GM18520 (cell line): ENCODE results near the gene TMEM225.
"Not testable (repeated sequence)": the region's sequence is repeated elsewhere in the genome, so short reads cannot be mapped to it uniquely, and the experiment has no call there.

Source experiments
- ATAC-seq: cut with Tn5 transposase; IDR thresholded peaks from one replicate; pipeline ENCODE4 v1.9.1; 2021; ENCODE audit not compliant: unreplicated experiment

The TMEM225 gene, protein sequence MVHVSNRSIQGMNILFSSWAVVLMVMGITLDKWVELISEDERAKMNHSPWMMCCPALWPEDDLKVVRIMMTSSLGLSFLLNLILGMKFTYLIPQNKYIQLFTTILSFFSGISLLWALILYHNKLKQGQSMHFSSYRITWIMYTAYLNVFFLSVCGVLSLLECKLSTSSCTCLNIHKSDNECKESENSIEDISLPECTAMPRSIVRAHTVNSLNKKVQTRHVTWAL

DNA sequence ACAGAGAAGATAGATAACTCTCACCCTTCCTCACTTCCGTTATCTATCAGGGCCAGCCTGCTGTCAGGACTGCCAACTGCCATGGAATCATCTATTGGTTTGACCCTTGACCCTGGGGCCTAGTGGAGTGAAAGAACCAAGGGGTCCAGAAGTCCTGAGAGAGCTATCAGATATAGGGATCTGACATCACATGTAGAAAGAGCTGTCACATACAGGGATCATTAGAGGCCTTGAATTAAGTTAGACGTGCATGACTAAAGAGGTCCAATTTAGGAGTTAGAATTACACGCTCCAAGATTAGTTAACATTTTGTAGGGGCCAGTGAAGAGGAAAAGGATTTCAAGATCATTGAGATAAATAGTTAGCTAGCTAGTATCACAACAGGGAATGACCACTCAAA is at the start of gene TMEM225:
Gene TMEM225, minus strand, starts transcription at position 101 of the 400 bp plus-strand sequence. CDS start 245 bp downstream, outside the sequence.
- no peak for ATAC-seq

DNA sequence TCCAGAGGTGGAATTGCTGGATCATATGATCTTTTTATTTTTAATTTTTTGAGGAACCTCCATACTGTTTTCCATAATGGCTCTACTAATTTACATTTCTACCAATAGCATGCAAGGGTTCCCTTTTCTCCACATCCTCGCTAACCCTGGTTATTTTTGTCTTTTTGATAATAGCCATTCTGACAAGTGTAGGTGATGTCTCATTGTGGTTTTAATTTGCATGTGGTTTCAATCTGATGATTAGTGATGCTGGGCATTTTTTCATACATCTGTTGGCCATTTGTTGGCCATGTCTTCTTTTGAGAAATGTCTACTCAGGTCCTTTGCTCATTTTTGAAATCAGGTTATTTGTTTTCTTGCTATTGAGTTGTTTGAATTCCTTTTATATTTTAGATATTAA is 38.6 kb upstream of the TMEM225 start:
- ATAC-seq, result no peak

DNA sequence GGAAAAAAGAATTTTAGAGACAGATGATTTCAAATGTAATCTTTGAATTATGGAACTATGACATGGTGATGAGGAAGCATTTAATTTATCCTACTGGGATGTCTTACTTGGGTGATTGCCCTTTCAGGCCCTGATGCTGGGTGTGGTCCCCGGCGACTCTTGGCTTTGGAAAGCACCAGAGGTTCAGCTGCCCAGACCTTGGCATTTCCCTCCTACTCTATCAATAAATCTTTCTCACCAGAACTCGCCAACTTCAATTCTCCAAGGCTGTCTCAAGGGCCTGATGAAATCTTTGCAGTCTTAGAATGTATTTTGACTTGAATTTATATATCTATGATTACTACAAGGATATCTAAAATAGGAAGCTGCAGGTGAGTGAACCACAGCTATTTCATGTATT is 35.5 kb upstream of the TMEM225 start:
- ATAC-seq, result no peak

DNA sequence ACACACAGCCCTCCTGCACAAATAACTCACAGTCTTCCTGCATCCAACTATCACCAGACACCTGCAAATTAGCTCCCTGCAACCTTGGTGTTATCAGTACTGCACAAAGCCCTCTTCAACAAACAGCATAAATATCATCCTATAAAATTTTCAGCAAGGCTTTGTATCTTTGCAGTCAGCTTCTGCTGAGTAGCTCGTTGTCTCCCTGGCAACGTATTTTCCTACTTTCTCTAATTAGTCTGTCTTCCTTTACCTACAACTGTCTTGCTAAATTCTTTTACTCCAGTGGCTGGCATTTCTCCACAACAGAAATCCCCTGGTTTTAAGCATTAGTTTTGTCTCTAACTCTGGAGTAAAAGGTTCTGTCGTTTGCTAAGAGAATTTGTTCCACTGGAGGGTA is 20.4 kb upstream of the TMEM225 start:
- no peak for ATAC-seq

DNA sequence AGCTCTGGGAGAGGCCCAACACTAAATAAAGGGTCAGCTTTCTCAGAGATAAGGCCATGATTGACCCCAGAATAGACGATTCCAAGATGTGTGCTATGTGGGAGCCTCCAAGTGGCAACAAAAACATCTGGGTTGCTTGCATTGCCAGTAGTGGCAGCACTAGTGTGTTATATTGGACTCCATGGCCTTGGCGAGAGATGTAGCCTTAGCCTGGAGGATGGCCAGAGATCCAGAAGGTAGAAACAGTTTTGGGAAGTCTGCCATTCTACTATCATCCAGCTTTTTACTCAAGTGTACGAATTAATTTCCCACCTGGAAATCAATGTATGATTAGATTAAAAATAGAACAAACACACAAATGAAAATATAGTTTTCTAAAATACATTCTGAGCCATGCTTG is 19.5 kb upstream of the TMEM225 start:
- no peak for ATAC-seq

DNA sequence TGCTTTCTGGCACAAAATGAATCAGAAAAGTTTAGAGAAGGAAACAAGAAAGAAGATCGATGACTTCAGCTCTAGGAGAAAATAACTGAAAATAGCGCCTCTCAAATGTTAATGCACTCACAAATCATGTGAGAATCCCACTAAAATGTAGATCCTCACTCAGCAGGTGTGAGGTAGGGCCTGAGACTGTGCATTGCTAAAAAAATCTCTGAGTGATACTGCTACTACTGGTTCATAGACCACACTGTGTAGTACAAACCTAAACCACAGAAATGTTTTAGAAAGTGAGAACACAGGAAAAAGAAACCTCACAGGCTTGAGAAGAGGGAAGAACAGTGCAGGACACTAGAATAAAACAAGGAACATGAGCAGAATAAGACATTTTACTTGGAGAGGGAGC is 18.5 kb upstream of the TMEM225 start:
- no peak for ATAC-seq

DNA sequence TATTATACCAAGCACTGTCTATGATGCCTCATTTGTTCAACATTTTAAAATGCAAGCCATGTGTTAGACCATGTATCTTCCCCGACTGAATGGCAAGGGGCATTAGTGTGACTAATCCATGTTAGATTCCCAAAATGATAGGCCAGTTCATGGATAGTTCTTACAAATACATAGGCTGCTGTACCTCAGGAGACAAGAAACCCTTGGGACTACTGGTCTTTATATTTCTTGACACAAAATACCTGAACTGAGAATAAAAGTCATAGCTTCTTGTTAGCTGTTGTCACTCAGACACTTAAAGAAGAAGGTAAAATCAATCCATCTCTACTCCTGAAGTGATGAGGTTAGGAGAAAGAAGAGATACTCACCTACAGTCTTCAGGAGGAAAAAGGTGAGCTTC is 16.4 kb upstream of the TMEM225 start, which contains the start of gene OR8D4:
Gene OR8D4, plus strand, starts transcription at position 301 of the 400 bp plus-strand sequence. CDS start 4,265 bp downstream, outside the sequence.
- ATAC-seq, result no peak

DNA sequence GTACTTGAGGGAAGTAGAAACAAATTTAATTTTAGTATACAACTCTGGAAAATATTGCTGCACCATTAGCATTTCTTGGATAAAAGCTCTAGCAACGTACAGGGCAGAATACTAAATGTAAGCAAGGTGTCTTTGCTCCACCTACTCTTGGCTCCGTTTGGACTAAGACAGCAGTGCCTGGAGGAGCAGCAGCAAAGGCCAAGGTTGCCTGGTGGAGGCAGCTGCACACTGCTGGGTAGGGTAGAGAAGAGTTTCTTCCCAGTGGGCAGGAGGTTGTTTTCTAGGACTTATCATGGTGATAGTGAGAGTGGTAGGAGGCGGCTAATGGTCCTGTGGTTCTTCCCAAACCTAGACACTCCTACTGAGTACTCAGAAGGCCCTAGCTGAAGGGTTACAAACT is 14.3 kb upstream of the TMEM225 start:
- ATAC-seq, result no peak

DNA sequence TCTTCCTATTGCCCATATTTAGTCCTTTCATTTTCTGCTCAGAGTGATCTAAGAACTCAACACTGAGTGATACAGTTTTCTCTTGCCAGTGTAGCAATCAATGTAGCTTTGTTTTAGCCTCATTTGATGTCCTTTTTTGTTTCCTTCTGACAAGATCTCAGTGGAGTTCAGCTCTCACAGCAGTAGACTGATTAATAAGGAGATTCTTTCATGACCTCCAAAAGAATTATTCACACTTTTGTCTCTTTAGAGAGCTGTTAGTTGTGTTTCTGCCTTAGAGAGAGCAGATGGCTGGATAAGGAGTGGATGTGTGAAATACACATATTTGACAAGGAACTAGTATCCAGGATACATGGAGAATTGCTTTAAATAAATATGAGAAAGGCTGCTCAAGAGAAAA is 6.6 kb upstream of the TMEM225 start:
- no peak for ATAC-seq

DNA sequence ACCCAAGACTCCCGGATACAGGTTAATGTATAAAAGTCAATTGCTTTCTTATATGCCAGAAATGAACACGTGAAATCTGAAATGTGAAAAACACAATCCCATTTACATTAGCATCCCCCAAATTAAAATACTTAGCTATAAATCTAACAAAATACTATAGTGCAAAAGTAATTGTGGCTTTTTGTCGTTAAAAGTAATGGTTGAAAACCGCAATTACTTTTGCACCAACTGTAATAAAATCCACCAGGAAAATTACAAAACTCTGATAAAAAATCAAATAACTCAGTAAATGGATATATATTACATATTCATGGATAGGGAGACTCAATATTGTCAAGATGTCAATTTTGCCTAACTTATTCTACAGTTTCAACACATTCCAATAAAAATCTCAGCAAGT is 4.6 kb downstream of the TMEM225 start:
- ATAC-seq, result no peak

DNA sequence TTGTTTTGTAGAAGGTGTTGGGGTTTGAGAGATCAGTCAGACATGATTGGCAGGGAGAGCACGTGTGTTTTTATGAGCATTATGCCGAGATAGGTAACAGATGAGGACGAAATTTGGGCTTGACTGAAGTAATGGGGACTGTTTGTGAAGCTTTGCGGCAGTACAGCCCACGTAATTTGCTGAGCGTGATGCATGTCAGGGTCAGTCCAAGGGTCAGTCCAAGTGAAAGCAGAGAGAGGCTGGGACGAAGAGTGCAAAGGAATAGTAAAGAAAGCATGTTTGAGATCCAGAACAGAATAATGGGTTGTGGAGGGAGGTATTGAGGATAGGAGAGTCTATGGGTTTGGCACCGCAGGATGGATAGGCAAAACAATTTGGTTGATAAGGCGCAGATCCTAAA is 17.7 kb downstream of the TMEM225 start:
- ATAC-seq, result not testable (repeated sequence)

DNA sequence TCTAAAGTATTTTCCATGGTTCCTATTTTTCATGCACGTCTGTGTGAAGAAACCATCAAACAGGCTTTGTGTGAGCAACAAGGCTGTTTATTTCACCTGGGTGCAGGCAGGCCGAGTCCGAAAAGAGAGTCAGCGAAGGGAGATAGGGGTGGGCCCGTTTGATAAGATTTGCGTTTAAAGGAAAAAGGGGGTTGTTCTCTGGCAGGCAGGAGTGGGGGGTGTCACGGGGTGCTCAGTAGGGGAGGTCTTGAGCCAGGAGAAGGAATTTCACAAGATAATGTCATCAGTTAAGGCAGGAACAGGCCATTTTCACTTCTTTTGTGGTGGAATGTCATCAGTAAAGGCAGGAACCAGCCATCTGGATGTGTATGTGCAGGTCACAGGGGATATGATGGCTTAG is 20.2 kb downstream of the TMEM225 start:
- not testable (repeated sequence) for ATAC-seq

DNA sequence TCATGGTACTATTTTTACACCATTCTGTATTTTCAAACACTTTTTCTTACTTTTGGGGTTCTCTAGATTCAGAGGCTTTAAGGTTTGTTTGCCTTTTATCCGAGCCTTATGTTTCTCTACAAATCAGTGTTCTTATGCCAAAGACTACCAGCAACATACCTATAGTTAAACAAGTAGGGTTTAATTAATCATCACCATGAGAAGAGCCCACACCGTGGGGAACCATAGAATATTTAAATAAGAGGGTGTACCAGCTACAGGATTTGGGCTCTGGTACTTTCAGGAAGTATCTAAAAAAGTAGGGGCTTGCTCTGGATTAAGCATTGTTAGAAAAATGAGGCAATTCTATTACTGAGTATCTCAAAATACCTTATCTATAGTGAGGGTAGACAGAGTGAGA is 25.7 kb downstream of the TMEM225 start:
- no peak for ATAC-seq

DNA sequence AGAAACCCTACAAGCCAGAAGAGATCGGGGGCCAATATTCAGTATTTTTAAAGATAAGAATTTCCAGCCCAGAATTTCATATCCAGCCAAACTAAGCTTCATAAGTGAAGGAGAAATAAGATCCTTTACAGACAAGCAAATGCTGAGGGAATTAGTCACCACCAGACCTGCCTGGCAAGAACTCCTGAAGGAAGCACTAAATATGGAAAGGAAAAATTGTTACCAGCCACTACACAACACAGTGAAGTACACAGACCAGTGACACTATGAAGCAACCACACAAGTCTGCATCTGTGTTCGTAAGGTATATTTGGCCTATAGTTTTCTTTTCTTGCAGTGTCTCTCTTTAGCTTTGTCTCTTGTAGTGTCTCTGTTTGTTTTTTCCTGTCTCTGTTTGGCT is 29.0 kb downstream of the TMEM225 start:
- no peak for ATAC-seq

DNA sequence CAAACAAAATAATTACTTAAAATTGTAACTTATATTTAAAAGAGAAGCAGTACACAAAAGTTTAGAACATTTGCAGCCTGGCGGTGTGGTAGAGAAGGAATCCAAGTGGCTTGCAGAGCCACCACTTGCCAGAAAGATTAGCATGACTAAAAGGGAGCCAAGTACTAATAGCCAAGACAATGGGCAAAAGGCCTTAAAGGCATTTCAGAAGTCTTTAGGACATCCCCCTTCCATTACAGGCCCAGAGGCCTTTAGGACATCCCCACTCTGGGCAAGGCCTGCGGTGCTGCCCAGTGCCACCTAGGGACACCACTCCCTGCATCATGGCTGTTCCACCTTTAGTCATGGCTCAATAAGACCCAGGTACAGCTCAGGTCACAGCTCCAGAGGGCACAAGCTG is 32.4 kb downstream of the TMEM225 start:
- no peak for ATAC-seq

DNA sequence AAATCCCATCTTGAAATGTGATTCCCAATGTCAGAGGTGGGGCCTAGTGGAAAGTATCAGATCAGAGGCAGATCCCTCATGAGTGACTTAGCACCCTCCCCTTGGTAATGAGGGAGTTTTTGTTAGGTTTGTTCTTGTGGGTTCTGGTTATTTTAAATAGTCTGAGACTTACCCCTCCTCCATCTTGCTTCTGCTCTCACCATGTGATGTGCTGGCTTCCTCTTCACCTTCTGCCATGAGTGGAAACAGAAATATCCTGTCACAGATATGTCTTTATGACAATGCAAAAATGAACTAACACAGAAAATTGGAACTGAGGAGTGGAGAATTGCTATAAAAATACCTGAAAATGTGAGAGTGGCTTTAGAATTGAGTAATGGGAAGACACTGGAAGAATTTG is 33.1 kb downstream of the TMEM225 start:
- no peak for ATAC-seq

DNA sequence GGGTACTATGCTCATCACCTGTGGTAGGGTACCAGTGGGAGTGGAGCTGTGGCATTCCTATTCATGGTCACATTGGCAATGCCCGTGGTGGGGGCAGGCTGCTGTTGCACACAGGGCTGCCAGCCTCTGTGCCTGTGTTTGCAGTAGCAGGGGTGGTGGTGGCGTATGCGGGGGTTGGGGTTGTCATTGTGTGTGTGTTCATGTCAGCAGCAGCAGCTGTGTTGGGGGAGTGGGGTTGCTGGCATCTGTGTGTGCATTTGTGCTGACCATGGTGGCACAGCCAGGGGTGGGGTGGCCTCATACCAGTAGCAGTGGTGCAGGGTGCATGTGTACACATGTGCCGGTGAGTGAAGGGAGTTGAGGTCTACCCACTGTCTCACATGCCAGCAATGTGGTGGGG is 34.4 kb downstream of the TMEM225 start:
- no peak for ATAC-seq

DNA sequence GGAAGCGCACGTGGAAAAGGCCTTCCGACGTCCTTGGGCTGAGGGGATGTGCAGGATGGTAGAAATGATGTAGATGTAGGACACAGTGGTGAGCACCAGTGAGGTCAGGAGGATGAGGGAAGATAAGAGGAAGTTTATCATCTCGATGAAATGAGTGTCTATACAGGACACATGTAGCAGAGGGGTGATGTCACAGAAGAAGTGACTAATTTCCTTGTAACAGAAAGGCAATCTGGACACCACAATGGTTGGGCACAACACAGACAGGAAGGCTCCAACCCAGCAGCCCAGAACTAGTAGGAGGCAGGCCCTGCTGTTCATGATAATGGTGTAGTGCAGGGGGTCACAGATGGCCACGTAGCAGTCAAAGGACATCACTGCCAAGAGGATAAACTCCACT is 44.3 kb downstream of the TMEM225 start:
- no peak for ATAC-seq

DNA sequence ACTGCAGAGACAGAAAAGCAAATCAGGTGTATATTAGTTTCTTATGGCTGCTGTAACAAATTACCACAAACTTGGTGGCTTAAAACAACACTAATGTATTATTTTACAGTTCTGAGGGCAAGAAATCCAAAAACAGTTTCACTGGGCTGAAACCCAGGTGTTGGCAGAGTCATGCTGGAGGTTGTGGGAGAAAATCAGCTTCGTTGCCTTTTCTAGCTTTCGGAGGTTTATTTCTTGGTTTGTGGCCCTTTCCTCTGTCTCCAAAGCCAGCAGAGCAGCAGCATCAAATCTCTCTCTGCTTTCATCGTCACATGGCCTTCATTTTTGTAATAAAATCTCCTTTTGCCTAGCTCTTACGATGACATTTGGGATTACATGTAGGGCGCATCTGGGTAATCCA is 46.3 kb downstream of the TMEM225 start:
- no peak for ATAC-seq

DNA sequence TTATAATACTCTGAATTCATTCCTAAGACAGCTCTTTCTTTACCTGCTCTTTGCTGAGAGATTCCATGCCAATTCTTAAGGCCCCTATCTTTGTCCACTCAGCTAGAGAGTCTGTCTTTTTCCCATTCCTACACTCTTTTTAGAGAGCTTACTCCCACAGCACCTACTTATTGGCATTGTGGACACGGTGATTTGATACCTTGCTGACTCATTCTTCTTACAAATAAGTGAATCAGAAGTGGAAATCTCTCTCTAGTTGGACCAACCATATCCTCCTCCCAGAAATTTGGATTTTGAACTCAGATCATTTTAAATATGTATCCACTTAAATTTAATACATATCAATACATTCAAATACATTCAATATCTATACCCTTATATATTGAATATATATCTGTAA is 46.8 kb downstream of the TMEM225 start:
- no peak for ATAC-seq

DNA sequence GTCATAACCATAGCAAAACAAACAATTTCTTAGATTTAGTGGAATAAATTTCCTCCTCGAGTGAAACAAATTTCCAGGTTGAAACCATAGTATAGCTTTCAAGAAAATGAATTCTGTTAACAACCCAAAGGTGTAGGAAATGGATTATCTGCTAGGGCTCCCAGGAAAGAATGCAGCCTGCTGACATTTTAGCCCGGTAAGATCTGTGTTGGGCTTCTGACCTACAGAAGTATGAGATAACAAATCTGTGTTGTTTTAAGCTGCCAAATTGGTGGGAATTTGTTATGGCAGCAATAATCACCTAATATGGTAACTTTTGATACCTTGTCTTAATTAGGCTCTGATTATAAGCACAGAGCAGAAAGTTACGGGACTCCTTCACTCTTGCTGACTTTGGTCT is 47.3 kb downstream of the TMEM225 start:
- ATAC-seq, result no peak

DNA sequence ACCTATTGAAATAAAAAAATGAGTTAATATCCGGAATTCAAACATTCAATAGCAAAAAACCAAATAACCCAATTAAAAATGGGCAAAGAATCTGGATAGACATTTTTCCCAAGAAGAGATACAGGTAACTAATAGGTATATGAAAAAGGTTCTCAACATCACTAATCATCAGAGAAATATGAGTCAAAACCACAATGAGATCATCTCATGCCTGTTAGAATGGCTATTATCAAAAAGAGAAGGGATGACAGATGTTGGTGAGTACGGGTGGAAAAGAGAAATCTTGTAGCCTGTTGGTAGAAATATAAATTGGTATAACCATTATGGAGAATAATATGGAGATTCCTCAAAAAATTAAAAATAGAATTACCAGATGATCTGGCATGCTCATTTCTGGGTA is 52.4 kb downstream of the TMEM225 start:
- ATAC-seq, result no peak
